CD4-positive, alpha-beta T cell (primary cell): ENCODE results near the gene SWAP70. TPM values are rescaled to one million over a fixed set of nuclear protein-coding genes. Genes with fewer than 3 reads are reported as not detected.
A peak's percentile ranks its signal among the peaks of the same experiment; 100 is the strongest.

Experiments
- ATAC-seq: fragments of 200-7000 bp; cut with Tn5 transposase; one replicate; pipeline ENCODE4 v1.10.0; 2022; ENCODE audit warnings: mild to moderate bottlenecking; ENCODE audit not compliant: poor library complexity
- CTCF ChIA-PET: fragments of 350-600 bp; sonication (Branson Sonifier 250); formaldehyde crosslinking; loops from one replicate; lab custom pipeline; 2021; ENCODE audit warnings: antibody characterized with exemption, inconsistent platforms; lab: Charles Lee
- POLR2A ChIA-PET: fragments of 350-600 bp; sonication (Branson Sonifier 250); formaldehyde crosslinking; loops from one replicate; lab custom pipeline; 2021; ENCODE audit warnings: antibody characterized with exemption, inconsistent platforms; lab: Charles Lee
- DNase-seq, 14 experiments: peaks; one replicate each; pipeline ENCODE4 v3.0.0-alpha.2; 2013 to 2020; ENCODE audit warnings: mixed read lengths in 2 of 14
- H3K27ac ChIP-seq, 2 donors: one replicate each; pipeline versions ENCODE4 v1.5.1 to v1.7.0; 2013; ENCODE audit warnings: low read length in 2 of 2, low read depth in 1 of 2, mild to moderate bottlenecking in 1 of 2
- H3K27me3 ChIP-seq, 2 experiments: 1 replicate in 1 of 2; 2 replicates in 1 of 2; pipeline versions ENCODE4 v1.6.1 to v1.7.0; 2013; ENCODE audit warnings: low read length in 2 of 2, control low read depth in 1 of 2, mild to moderate bottlenecking in 1 of 2, moderate library complexity in 1 of 2; ENCODE audit not compliant: insufficient read depth in 2 of 2, control insufficient read depth in 1 of 2
- H3K36me3 ChIP-seq: one replicate; pipeline ENCODE4 v1.6.1; 2013; ENCODE audit warnings: low read length, control low read depth; ENCODE audit not compliant: insufficient read depth
- H3K4me1 ChIP-seq: one replicate; pipeline ENCODE4 v1.6.1; 2013; ENCODE audit warnings: low read length, control low read depth; ENCODE audit not compliant: insufficient read depth
- H3K4me3 ChIP-seq: one replicate; pipeline ENCODE4 v1.5.1; 2013; ENCODE audit warnings: mild to moderate bottlenecking, low read length, moderate library complexity
- H3K9me3 ChIP-seq, 2 experiments: 1 replicate in 1 of 2; 2 replicates in 1 of 2; pipeline versions ENCODE4 v1.6.1 to v1.7.0; 2013; ENCODE audit warnings: low read length in 2 of 2, mild to moderate bottlenecking in 2 of 2, control low read depth in 1 of 2, moderate library complexity in 1 of 2; ENCODE audit not compliant: control insufficient read depth in 1 of 2, insufficient read depth in 1 of 2
- H3K27ac Mint-ChIP-seq: one replicate; pipeline ENCODE4 v1.8.0; 2020; ENCODE audit warnings: mixed read lengths
- H3K27me3 Mint-ChIP-seq: one replicate; pipeline ENCODE4 v1.8.0; 2021; ENCODE audit warnings: mixed read lengths
- H3K36me3 Mint-ChIP-seq: one replicate; pipeline ENCODE4 v1.8.0; 2021; ENCODE audit warnings: low read depth, mixed read lengths
- H3K4me1 Mint-ChIP-seq: one replicate; pipeline ENCODE4 v1.8.0; 2021; ENCODE audit warnings: low read depth, mixed read lengths
- H3K4me3 Mint-ChIP-seq: one replicate; pipeline ENCODE4 v1.8.0; 2020; ENCODE audit warnings: mild to moderate bottlenecking, mixed read lengths
- H3K9me3 Mint-ChIP-seq: one replicate; pipeline ENCODE4 v1.8.0; 2020; ENCODE audit warnings: mixed read lengths
- intact Hi-C, 2 experiments: fragments of 100-400 bp; cut with DNase I in 1 of 2; cut with micrococcal nuclease in 1 of 2; formaldehyde crosslinking; loops; one replicate each; pipeline versions ENCODE4 v1.15.1 to v1.9.0; 2023 to 2025; cut with DNase I, micrococcal nuclease
- total RNA-seq, 174 experiments: library from RNA in 2 of 174; stranded (reverse) in 2 of 174; gene quantifications; one replicate each; pipeline ENCODE4 v1.2.3 and lab custom pipeline; 2021 to 2026
- TF ChIP-seq, protein P1 (sequence below): fragments of 200-600 bp; IDR thresholded peaks from one replicate; pipeline ENCODE4 v1.8.0; 2022; ENCODE audit warnings: antibody characterized with exemption, mild to moderate bottlenecking

SWAP70 gene
- total RNA-seq, 2 experiments from 2014 or later: 4.0 to 4.1 TPM

DNA sequence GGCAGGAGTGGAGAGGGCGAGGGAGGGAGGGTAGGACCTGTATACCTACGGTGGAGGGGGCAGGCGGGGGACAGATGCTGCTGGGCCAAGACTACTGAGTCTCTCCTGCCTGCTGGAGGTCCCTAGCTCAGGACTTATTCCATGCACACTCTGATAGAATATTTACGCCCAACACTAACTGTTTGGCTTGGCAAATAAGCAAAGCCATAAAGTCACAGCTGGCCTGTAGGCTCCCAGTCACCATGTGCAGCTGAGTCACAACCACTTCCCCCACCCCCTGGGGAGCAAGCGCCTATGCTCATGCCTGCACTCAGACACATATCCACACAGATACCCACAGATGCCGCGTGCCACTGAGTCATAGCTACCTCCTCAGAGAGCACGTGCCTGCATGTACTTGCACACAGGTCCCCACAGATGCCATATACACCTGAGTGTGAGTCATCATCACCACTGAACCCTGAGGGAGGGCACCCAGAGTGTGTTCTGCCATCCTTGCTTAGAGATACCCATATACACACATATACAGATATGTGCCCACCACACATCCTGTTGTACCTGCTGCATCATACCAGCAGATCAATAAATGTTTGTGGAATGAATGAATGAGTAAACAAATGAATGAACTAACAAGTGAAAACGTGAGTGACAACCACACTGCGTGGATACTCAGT, 95.8 kb downstream of the SWAP70 start:
- no peak overlapping the region for H3K27ac ChIP-seq
- H3K36me3 Mint-ChIP-seq: no peaks in the 10 kb centered on the region
- H3K27me3 Mint-ChIP-seq: no peaks in the 10 kb centered on the region
- POLR2A ChIA-PET: interaction anchor here (1.2 kb wide), 1 partner anchor 544 kb away, joined by 4 read pairs; no protein-coding TSS in a partner anchor
- no peaks in the 10 kb centered on the region for H3K9me3 ChIP-seq
- peaks cover 17% of the 10 kb centered on the region for H3K4me1 Mint-ChIP-seq
- TF ChIP-seq, protein P1, sequence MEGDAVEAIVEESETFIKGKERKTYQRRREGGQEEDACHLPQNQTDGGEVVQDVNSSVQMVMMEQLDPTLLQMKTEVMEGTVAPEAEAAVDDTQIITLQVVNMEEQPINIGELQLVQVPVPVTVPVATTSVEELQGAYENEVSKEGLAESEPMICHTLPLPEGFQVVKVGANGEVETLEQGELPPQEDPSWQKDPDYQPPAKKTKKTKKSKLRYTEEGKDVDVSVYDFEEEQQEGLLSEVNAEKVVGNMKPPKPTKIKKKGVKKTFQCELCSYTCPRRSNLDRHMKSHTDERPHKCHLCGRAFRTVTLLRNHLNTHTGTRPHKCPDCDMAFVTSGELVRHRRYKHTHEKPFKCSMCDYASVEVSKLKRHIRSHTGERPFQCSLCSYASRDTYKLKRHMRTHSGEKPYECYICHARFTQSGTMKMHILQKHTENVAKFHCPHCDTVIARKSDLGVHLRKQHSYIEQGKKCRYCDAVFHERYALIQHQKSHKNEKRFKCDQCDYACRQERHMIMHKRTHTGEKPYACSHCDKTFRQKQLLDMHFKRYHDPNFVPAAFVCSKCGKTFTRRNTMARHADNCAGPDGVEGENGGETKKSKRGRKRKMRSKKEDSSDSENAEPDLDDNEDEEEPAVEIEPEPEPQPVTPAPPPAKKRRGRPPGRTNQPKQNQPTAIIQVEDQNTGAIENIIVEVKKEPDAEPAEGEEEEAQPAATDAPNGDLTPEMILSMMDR: no peak
- peak overlapping the region; percentile 87 for H3K4me3 Mint-ChIP-seq
- H3K9me3 Mint-ChIP-seq: no peaks in the 10 kb centered on the region
- peak; percentile 71 for ATAC-seq
- CTCF ChIA-PET: interaction anchor here (1.3 to 1.9 kb wide), 3 partner anchors 213 to 549 kb away, joined by 6 to 9 read pairs (median 6); partner anchors contain the start of gene ADM
- no peak overlapping the region for H3K4me3 ChIP-seq
- DNase-seq: peak; percentile 32 to 90 (median 82)
- H3K27ac Mint-ChIP-seq: peak overlapping the region; percentile 71
- peaks cover 21% of the 10 kb centered on the region for H3K4me1 ChIP-seq
- no peaks in the 10 kb centered on the region for H3K27me3 ChIP-seq
- intact Hi-C loops: loop anchor here (2.0 to 10.0 kb wide), 7 partner anchors 213 to 975 kb away; partner anchors contain the start of genes AMPD3 (in 1 of the 2) and RNF141 (in 1 of the 2)
- no peaks in the 10 kb centered on the region for H3K36me3 ChIP-seq

DNA sequence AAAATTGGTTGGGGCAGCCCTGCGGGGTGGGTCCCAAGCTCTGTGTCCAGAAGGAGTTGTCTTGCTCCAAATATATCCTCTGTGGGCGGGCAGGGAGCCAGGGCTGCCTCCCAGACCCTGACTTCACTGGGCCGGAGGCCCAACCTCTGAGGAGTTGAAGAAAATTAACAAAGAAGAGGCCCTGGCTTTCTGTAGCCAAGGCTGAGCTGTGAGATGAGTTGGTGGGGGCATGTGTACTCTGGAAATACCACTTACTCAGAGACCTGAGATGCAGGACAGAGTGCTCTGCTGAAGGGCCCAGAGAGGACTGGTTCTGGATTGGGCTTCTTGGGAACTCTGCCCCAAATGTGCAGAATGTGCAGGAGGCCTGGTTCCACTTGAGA, 96.3 kb downstream of the SWAP70 start:
- Mint-ChIP-seq H3K27me3 (no peaks in the 10 kb centered on the region), H3K9me3 (no peaks in the 10 kb centered on the region)

DNA sequence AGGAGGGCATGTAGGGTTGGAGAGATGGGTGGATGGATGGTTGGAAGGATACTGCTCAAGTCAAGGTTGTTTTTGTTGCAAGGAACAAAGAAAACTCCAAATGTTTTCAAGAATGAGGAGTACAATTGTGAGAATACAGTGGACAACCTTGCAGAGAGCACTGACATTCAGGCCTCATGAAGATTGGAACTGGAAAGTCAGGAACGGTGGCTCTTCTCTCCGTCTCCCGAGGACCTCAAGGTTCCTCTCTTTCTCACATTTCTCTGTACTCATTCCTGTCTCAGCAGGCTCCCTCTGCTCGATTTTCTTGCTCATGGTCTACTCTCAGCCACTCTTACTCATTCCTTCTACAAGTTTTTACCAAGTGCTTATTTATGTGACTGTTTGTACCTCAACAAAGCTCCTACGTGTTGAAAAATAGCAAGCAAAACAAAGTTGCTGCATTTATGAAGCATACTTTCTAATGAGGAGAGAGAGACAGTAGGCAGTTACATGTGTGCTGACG, 97.6 kb downstream of the SWAP70 start:
- peaks cover 17% of the 10 kb centered on the region for H3K4me1 Mint-ChIP-seq
- ATAC-seq (no peak), DNase-seq (no peak)
- no peak overlapping the region for H3K27ac Mint-ChIP-seq
- TF ChIP-seq, protein P1: no peak
- no peaks in the 10 kb centered on the region for H3K9me3 ChIP-seq
- H3K27ac ChIP-seq: no peak overlapping the region
- ChIA-PET CTCF (no interaction called here), POLR2A (no interaction called here)
- H3K27me3 ChIP-seq: no peaks in the 10 kb centered on the region
- intact Hi-C loops: loop anchor here in 1 of 2 experiments (10.0 kb wide), 1 partner anchor 973 kb away; no protein-coding TSS in a partner anchor
- no peaks in the 10 kb centered on the region for H3K9me3 Mint-ChIP-seq
- H3K4me3 ChIP-seq: no peak overlapping the region
- no peaks in the 10 kb centered on the region for H3K27me3 Mint-ChIP-seq
- H3K36me3 ChIP-seq: no peaks in the 10 kb centered on the region
- no peak overlapping the region for H3K4me3 Mint-ChIP-seq
- H3K4me1 ChIP-seq: peaks cover 21% of the 10 kb centered on the region
- no peaks in the 10 kb centered on the region for H3K36me3 Mint-ChIP-seq

More for the DNA sequence above, 96.3 kb downstream of the SWAP70 start:
- peak in 1 of 14 experiments; percentile 26 for DNase-seq
- TF ChIP-seq, protein P1: no peak
- no peaks in the 10 kb centered on the region for H3K9me3 ChIP-seq
- H3K4me3 Mint-ChIP-seq: peak overlapping the region; percentile 6
- H3K27ac ChIP-seq: no peak overlapping the region
- H3K36me3 ChIP-seq: no peaks in the 10 kb centered on the region
- intact Hi-C loops: loop anchor here in 1 of 2 experiments (10.0 kb wide), 1 partner anchor 975 kb away; no protein-coding TSS in a partner anchor
- H3K36me3 Mint-ChIP-seq: no peaks in the 10 kb centered on the region
- CTCF ChIA-PET: interaction anchor here (1.3 to 1.6 kb wide), 2 partner anchors 212 to 544 kb away, joined by 6 read pairs; partner anchors contain the start of gene ADM
- POLR2A ChIA-PET: interaction anchor here (1.2 kb wide), 1 partner anchor 543 kb away, joined by 4 read pairs; no protein-coding TSS in a partner anchor
- peak overlapping the region; percentile 71 for H3K27ac Mint-ChIP-seq
- H3K4me1 Mint-ChIP-seq: peaks cover 17% of the 10 kb centered on the region
- no peak for ATAC-seq
- H3K4me1 ChIP-seq: peaks cover 21% of the 10 kb centered on the region
- no peak overlapping the region for H3K4me3 ChIP-seq
- H3K27me3 ChIP-seq: no peaks in the 10 kb centered on the region
